DMS79 (cell line): Measurements from ENCODE around the gene LRRC42.

Experiments
- DNase-seq: peaks from one replicate; lab custom pipeline; 2025; lab: John Stamatoyannopoulos, UW

Gene LRRC42

DNA sequence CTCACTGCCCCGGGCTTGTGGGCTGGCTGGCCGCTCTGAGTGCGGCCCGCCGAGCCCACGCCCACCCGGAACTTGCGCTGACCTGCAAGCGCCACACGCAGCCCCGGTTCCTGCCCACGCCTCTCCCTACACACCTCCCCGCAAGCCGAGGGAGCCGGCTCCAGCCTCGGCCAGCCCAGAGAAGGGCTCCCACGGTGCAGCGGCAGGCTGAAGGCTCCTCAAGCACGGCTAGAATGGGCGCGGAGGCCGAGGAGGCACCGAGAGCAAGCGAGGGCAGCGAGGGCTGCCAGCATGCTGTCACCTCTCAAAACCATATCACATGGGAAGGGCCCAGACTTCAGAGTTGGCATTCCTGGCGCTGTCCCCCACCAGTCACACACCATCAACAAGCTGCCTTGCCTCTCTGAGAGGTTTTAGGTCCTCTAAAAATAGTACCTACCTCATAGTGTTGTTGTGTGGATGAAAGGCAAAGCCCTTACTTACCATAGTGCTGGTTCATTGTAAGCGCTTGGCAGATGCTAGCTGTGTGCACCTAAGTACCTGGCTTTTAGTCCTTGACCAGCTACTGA is 58.4 kb downstream of the LRRC42 start:
- DNase-seq = no peak

GRCh38 chr1:54006508-54006907 is 60.4 kb downstream of the LRRC42 start:
- DNase-seq = no peak

GRCh38 chr1:54007613-54008012 is 61.5 kb downstream of the LRRC42 start:
- DNase-seq = no peak

DNA sequence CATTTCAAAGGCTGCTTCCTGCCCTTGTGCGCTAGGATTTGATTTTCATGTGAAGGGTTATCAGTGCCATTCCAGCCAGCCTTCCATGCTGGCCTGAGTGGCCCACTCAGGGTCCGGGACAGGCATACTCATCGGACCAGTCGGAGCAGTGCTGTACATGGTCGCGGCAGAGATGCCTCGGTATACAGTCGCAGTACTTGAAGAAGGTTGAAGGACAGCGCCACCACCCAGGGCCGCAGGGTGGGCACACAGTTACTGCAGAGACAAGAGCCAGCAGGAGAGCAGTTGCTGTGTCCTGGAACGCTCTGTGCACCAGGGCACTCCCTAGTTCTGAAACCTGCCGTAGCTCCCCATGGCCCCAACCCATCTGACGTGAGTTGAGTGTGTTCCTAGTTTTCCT is 62.7 kb downstream of the LRRC42 start:
- no peak for DNase-seq

GRCh38 chr1:54009406-54009805 is 63.3 kb downstream of the LRRC42 start:
- DNase-seq = no peak

GRCh38 chr1:54010415-54011117 is 64.4 kb downstream of the LRRC42 start:
- no peak for DNase-seq

DNA sequence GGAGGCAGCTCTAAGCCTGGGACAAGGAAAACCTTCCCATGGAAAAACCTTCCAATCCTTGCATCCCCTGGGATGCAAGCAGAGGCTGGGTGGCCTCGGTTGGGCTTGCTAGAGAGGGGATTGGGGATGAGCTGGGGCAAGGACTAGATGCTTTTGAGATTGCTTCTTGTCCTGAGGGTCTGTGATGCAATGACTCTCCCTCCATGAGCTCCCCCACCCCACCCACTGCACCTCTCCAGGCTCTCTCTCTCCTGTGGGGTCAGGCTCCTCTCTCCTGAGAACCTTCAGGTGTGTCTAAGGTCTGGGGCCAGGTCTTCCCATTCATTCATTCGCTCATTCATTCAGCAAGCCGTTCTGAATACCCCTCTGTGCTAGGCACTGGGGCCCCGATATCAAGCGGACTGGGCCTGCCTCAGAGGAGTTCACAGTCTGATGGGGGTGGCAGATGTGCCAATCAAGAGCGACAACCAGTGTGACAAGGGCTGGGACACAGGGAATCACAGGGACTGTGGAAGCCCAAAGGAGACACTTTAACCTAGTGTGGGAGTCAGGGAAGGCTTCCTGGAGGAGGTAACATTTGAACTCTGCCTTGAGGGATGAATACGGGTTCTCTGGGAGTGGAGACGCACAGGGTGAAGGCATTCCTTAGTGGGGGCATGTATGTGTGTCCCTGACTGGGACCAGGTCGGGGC is 65.3 kb downstream of the LRRC42 start:
- DNase-seq = no peak

- DNase-seq = no peak
These were observed 65.8 kb downstream of the LRRC42 start for GRCh38 chr1:54012008-54012325.

DNA sequence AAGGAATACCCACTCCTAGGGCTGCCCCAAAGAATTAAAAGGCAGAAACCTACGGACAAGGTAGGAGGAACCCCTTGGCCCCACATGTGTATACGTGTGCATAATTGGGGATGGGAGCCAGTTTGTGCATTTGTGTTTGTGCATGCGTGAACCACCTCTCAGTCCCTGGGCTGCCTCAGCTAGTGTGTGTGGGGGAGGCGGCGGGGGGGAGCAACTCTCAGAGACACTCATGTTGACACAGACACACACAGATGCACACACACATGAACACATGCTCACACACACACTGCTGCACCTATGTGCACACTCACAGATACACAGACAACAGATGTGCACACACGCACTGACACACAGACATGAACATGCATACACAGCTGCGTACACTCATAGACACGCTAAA is 66.7 kb downstream of the LRRC42 start:
- no peak for DNase-seq

GRCh38 chr1:54013393-54014008 is 67.4 kb downstream of the LRRC42 start:
- DNase-seq = no peak

GRCh38 chr1:54014009-54014629 is 68.0 kb downstream of the LRRC42 start:
- no peak for DNase-seq

DNA sequence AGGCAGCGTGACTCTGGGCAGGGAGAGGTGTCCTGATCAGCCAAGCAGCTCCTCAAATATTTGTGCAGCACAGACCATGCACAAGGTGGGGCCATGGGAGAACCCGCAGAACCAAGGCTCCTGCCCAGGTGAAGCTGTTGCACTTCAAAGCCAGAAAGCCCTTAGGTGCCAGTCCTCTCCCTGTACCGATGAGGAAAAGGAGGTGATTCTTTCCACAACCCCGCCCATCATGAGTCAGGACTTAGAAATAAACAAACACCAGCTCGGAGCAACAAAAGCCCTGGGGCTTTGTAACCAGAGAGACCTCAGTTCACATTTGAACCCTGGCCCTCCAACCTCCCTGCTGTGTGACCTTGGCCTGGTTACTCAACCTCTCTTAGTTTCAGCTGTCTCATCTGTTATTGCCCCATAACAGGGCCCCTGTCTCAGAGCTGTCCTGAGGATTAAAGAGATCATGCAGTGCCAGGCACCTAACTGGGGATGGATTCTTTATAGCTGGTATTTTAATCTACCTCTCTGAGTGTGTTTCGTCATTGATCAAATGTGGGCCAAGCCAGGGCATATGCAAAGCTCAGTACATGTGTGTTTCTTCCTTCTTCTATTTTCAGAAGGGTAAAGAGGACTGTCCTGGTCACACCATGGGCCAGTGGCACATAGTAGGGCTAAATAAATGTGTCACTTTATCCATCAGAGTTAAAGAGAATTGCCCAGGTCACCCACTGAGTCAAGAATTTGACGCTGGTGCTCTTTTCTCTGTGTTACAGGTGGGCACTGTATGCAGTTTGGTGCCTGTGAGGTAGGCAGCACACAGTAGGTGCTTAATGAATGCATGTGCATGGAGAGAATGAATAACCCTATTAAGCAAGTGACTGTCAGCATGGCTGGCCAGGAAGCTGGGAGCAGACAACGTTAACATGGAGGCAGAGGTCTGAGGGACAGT is 70.5 kb downstream of the LRRC42 start:
- DNase-seq = peak; percentile 28
